GM18867 (cell line): ENCODE results near the gene RALGPS1.

Source experiments
- ATAC-seq: cut with Tn5 transposase; IDR thresholded peaks from one replicate; pipeline ENCODE4 v1.9.1; 2021; ENCODE audit warnings: mild to moderate bottlenecking, moderate library complexity; ENCODE audit not compliant: unreplicated experiment

Gene RALGPS1

GRCh38 chr9:126904586-126904985 is 10.0 kb upstream of the RALGPS1 start:
- no peak for ATAC-seq

GRCh38 chr9:126906091-126906490 is 8.5 kb upstream of the RALGPS1 start:
- ATAC-seq: no peak

DNA sequence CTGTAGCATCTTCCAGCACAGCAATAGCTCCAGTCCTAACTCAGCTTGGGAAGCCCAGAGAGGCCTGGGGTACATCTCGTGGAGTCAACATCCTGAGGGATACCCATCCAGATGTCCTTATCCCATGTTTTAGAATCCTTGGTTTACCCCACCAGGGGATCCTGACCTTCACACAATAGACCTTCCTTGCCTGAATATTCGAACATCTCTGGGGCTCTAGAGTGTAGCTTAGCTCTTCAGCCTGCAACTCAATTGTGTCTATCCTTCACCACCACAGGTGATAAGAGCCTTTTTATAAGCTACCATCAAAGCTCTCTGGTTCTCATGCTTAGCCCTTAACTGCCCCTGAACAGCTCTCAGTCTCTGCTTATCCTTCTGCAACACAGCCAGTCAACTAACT is 7.5 kb upstream of the RALGPS1 start:
- no peak for ATAC-seq

DNA sequence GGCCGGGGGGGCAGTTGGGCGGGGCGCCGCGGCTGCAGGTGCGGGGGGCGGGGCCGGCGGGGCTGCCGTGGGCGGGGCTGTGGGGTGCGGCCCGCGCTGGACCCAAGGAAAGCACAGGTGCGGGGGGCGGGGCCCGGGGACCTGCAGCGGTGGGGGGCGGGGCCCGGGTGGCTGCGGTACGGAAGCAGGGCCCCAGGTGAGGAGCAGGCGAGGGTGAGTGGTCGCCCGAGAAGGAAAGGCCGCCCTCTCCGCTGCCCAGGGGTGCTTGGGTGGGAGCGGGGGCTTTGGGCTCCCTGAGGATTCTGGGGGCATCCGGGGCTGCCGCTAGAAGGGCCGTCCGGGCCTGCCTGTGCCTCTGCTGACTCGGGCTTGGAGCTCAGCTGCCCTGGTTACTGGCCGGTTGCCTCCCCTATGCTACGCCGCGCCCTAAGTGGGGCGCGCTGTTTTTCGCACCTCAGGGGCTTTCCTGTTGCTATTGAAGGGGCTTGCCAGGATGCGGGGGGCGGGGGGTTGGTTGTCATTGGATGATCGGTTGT is 767 bp downstream of the RALGPS1 start:
- ATAC-seq: no peak

DNA sequence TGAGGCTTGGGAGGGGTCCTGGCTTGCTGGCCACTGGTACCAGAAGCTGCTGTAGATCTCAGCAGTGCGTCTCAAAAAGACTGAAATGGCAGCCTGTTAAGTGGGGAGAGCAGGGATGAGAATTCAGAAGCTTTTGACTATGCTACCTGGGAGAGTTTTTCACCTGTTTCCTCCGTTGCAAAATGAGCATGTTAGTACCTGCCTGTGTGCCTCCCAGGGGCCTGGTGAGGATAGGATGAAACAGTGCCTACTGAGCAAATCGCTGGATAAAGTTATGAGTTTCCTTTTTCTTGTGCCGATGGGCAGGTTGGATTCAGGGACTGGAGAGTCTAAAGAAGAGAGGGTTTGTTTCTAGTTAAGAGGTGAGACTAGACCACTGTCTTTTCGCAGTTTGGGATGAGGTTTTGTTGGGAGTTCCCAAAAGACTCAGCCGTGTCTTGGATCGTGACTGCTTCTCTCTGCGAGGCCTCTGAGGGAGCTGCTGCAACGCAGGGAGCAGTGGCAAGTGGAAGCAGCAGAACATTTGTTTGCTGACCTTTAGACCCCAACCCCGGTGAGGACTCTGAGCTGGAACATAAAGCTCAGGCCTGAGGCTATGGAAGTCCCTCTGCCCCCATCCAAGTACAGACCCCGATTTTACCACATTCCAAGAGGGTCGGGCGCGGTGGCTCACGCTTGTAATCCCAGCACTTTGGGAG is 1.4 kb downstream of the RALGPS1 start:
- no peak for ATAC-seq

DNA sequence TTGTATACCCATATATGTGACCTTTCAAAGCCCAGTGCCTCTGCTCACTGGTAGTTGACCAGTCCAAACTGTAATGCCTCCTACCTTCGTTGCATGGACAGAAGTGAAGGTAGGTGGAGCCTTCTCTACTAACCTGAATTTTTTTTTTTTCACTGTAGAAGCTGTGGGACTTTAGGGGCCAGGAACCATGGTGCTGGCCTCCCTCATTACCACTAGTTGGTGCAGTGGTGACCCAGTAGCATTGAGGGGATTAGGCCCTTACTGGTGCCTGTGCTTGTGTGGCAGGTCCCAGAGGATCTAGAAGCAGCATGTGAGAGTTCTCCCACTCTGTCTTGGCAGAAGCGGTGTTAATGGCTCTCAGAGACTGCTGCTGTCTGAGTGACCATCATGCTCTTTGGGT is 2.3 kb downstream of the RALGPS1 start:
- no peak for ATAC-seq

GRCh38 chr9:126919193-126919592 is 4.6 kb downstream of the RALGPS1 start:
- ATAC-seq: no peak

DNA sequence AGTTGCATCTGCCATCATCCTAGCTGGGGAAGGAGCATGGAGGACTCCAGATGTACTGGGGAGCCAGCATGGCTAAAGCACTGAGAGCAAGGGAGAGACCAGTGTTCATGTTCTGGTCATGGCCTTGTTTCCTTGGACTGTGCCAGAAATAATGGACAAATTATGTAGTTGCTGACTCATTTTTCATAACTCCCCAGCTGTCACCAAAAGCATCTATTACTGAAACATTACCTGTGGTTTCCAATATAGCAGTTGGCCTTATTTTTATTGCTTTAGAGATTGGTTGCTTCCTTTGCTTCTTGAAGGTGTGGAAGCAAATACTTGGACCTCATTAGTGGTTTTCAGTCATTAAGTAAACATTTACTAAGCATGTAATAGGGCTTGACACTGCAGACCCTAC is 11.3 kb downstream of the RALGPS1 start:
- no peak for ATAC-seq

- no peak for ATAC-seq
These were observed 11.8 kb downstream of the RALGPS1 start for GRCh38 chr9:126926364-126926763.

- no peak for ATAC-seq
These were observed 12.8 kb downstream of the RALGPS1 start for GRCh38 chr9:126927419-126927818.

- ATAC-seq: no peak
These were observed 18.3 kb downstream of the RALGPS1 start for GRCh38 chr9:126932871-126933321.

DNA sequence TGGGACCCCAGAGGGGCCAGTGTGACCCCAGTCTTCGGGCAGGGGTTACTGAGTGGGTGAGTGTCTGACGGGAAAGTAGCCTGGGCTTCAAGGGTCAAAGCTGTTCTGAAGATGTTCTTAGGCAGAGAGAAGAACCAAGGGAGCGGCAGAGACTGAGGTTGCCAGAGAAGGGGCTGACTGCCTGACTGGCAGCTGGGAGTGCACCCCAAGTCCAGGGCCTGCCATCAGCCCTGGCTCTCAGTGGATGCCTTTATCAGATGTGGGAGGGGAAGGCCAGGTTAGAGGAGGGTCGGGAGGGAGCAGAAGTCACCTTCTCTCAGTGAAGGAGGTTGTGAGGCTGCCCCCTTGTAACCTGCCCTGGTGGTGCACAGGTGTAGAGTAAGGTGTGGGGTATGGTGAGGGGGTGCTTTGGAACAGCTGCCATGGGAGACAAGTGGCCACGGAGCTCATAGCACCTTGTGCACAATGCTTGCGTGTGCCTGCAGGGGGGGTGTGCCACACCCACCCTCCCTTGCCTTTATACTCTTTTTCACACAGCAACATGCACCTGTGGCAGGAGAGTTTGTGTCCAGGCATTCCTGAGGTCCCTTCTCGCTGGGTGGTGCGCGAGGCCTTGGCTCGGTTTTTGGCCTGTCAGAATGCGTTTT is 18.9 kb downstream of the RALGPS1 start:
- no peak for ATAC-seq

DNA sequence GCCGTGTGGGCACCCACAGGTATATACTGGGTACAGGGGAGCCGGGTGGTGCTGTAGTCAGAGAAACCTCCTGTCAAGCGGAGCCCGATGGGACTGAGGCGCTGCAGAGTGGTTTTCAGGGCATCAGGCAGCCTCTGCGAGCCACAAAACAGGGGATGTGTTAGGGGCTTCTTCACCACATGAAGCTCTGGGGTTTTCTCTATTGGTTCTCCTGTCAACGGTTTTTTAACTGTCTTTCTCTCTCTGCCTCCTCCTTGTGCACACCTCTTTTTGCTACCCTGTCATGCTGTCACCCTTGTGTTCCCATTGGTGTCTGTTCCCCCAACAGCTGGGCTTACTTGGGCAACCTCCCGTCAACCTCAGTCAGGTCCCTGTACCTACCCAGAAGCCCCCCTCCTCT is 19.9 kb downstream of the RALGPS1 start:
- ATAC-seq: no peak

DNA sequence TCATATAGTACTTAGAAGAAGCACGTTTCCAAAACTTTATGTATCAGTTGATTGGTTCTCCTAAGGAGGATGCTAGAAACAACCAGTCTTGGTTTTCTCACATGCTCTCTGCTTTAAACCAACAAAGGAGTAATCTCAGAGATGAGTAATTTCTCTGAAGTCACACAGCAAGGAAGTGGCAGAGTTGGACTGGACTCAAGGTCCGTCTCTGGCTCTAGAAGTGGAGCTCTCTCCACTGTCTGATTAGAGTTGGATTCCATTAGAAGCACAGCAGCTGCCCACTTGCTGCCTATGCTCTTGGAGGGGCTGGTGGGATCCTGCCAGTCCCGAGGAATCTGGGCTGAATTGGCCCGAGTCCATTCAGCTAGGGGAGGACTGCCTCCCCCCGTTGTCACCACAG is 21.0 kb downstream of the RALGPS1 start:
- ATAC-seq: no peak

DNA sequence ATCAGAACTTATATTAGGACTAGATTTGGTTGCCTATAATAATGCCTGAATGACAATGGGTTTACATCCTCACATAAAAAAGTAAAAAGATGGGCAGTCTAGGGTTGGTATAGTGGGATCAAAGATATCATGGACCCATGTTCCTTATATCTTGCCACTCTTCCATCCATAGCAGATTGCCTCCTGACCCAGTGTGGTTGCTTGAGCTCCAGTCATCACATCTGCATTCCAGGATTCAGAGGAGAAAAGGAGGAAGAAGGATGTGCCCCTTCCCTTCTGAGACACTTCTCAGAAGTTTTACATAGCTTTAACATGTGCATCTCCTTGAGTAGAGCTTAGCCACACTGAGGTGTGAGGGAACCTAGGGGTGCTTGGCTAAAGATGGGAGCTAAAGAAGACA is 22.9 kb downstream of the RALGPS1 start:
- no peak for ATAC-seq

DNA sequence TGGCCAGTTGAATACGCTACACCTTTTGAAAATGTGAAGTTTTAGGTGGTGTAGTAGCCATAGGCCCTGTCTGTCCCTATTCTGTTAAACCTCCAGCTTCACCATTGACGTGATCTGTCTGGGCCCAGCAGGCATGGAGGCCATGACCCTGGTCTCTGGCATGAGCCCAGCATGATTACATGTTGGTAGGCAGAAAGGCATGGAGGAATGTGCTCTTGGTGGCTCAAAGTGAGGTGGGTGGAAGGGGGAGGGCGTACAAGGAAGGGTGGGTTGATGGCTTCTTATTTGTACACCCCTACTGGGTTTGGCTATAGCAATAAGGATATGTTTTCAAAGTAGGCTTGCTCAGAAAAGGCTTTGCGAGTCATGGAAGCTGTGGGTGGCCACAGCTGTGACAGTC is 23.7 kb downstream of the RALGPS1 start:
- no peak for ATAC-seq

- ATAC-seq: no peak
These were observed 25.2 kb downstream of the RALGPS1 start for GRCh38 chr9:126939821-126940221.

- ATAC-seq: no peak
These were observed 27.8 kb downstream of the RALGPS1 start for GRCh38 chr9:126942399-126942798.

DNA sequence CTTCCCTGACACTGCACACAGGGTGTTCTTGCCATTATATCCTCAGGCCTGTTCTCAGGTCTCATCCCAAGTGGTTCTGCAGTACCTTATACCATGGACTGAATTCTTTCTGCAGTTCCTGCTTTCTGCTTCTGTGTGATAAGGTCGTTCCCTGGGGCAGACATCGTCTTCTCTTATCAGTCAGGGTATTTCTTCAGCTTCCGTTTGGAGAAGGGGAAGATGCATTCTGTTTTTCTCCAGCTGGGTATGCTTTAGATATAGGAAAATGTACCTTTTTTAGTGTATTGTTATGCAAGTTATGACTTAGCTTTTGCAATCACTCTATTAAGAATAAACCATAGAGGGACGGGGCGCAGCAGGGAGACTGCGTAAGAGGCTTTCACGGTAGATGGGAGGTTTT is 31.1 kb downstream of the RALGPS1 start:
- ATAC-seq: no peak

DNA sequence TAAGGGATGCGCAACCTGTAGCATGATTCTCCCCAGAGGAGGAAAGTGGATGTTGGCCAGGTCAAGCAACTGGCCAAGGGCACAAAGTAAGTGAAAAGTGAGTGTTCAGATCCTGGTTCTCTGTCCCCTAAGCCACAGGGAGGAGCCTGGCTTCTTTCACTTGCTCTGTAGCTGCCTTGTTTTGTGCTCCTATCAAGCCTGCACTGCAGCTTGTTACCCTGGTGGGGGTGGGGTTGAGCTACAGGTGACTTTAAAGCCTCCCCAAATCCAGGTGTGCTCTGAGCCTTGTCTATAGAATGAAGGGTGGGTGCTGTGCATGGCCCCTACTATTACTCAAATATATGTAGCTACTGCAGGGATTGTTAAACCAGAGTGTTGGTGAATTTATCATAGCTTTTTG is 32.9 kb downstream of the RALGPS1 start:
- no peak for ATAC-seq

- ATAC-seq: no peak
These were observed 37.8 kb downstream of the RALGPS1 start for GRCh38 chr9:126952205-126952977.
